DOHH2 (cell line): Measurements from ENCODE around the gene TNFRSF21.
"Not testable (repeated sequence)": the region's sequence is repeated elsewhere in the genome, so short reads cannot be mapped to it uniquely, and the experiment has no call there.

Source experiments
- H3F3A ChIP-seq: fragments of 200-600 bp; sonication (generic), shearing (Covaris generic); 2 replicates; pipeline ENCODE4 v1.6.0; 2016; ENCODE audit warnings: antibody characterized with exemption, mild to moderate bottlenecking; ENCODE audit not compliant: control insufficient read depth, insufficient read depth
- H3K27ac ChIP-seq: fragments of 200-600 bp; sonication (generic); 2 replicates; pipeline ENCODE4 v1.5.1; 2014; ENCODE audit warnings: low read depth, mild to moderate bottlenecking, low read length, moderate library complexity
- H3K27me3 ChIP-seq: fragments of 200-600 bp; sonication (generic); 2 replicates; pipeline ENCODE4 v1.6.1; 2014; ENCODE audit warnings: mild to moderate bottlenecking, low read length, mixed read lengths; ENCODE audit not compliant: control insufficient read depth
- H3K36me3 ChIP-seq: fragments of 200-600 bp; sonication (generic); 2 replicates; pipeline ENCODE4 v1.6.1; 2014; ENCODE audit warnings: mild to moderate bottlenecking, low read length, moderate library complexity, mixed read lengths; ENCODE audit not compliant: control insufficient read depth
- H3K4me1 ChIP-seq: fragments of 200-600 bp; sonication (generic); 2 replicates; pipeline ENCODE4 v1.6.1; 2014; ENCODE audit warnings: mild to moderate bottlenecking, low read length, mixed read lengths; ENCODE audit not compliant: control insufficient read depth
- H3K4me2 ChIP-seq: fragments of 200-600 bp; sonication (generic); 2 replicates; pipeline ENCODE4 v1.6.0; 2014; ENCODE audit warnings: mild to moderate bottlenecking, low read length, moderate library complexity
- H3K4me3 ChIP-seq: fragments of 200-600 bp; sonication (generic); 2 replicates; pipeline ENCODE4 v1.5.1; 2014; ENCODE audit warnings: mild to moderate bottlenecking, low read length, mixed read lengths
- H3K79me2 ChIP-seq: fragments of 200-600 bp; sonication (generic); 2 replicates; pipeline ENCODE4 v1.6.1; 2014; ENCODE audit warnings: mild to moderate bottlenecking, low read length, mixed read lengths; ENCODE audit not compliant: control insufficient read depth
- H3K9me2 ChIP-seq: fragments of 200-600 bp; sonication (generic); replicated peaks from 2 replicates; pipeline ENCODE4 v1.6.1; 2014; ENCODE audit warnings: mild to moderate bottlenecking, low read length, mixed read lengths; ENCODE audit not compliant: control insufficient read depth
- H3K9me3 ChIP-seq: fragments of 200-600 bp; sonication (generic); 2 replicates; pipeline ENCODE4 v1.6.1; 2014; ENCODE audit warnings: antibody characterized with exemption, low read length, mixed read lengths; ENCODE audit not compliant: control insufficient read depth, insufficient read depth
- H4K20me1 ChIP-seq: fragments of 200-600 bp; sonication (generic); 2 replicates; pipeline ENCODE4 v1.6.0; 2014; ENCODE audit warnings: low read depth, mild to moderate bottlenecking, antibody characterized with exemption, low read length, moderate library complexity; ENCODE audit not compliant: control insufficient read depth, insufficient read depth
- EZH2phosphoT487 ChIP-seq: fragments of 200-600 bp; sonication (generic); IDR thresholded peaks from 2 replicates; pipeline ENCODE4 v1.6.1; 2017; ENCODE audit warnings: borderline replicate concordance, mild to moderate bottlenecking, antibody characterized with exemption, low read length, moderate library complexity, mixed read lengths
- TF ChIP-seq, protein P1 (sequence below): fragments of 200-600 bp; sonication (generic); IDR thresholded peaks from one replicate; pipeline ENCODE4 v1.5.1; 2014; ENCODE audit warnings: antibody characterized with exemption, mild to moderate bottlenecking, low read depth, low read length; ENCODE audit not compliant: poor library complexity, severe bottlenecking

Gene TNFRSF21

DNA sequence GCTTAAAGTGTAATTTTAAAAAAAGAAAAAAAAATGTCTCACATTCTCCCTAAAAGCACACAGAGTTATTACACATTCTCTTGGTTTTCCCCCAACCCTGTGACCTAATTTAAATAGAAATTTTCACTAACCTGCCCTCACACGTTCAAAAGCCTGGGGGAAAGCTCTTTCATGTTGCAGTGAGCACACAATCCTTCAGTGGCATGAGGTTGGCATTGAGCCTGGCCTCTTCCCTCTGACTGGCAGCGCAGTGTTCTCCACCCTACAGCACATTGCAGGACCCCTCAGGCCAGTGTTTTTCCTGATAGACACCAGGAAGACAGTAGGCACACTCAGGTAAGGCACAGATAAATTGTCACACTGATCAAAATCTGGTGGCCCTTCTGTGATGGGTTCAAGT lies 34.1 kb downstream of the TNFRSF21 start:
- H3K9me2 ChIP-seq = no peaks in the 10 kb centered on the region
- no peak overlapping the region for H3K4me3 ChIP-seq
- H3K9me3 ChIP-seq = no peaks in the 10 kb centered on the region
- no peaks in the 10 kb centered on the region for H3F3A ChIP-seq
- no peaks in the 10 kb centered on the region for H3K27me3 ChIP-seq
- H4K20me1 ChIP-seq = no peaks in the 10 kb centered on the region
- no peak overlapping the region for H3K27ac ChIP-seq
- H3K4me2 ChIP-seq = no peak overlapping the region
- peaks cover 3% of the 10 kb centered on the region; the same call in 1 of the 2 replicates for H3K4me1 ChIP-seq
- H3K36me3 ChIP-seq = no peaks in the 10 kb centered on the region
- no peaks in the 10 kb centered on the region for H3K79me2 ChIP-seq
- no peak for TF ChIP-seq EZH2phosphoT487
- TF ChIP-seq, protein P1, sequence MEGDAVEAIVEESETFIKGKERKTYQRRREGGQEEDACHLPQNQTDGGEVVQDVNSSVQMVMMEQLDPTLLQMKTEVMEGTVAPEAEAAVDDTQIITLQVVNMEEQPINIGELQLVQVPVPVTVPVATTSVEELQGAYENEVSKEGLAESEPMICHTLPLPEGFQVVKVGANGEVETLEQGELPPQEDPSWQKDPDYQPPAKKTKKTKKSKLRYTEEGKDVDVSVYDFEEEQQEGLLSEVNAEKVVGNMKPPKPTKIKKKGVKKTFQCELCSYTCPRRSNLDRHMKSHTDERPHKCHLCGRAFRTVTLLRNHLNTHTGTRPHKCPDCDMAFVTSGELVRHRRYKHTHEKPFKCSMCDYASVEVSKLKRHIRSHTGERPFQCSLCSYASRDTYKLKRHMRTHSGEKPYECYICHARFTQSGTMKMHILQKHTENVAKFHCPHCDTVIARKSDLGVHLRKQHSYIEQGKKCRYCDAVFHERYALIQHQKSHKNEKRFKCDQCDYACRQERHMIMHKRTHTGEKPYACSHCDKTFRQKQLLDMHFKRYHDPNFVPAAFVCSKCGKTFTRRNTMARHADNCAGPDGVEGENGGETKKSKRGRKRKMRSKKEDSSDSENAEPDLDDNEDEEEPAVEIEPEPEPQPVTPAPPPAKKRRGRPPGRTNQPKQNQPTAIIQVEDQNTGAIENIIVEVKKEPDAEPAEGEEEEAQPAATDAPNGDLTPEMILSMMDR = no peak

DNA sequence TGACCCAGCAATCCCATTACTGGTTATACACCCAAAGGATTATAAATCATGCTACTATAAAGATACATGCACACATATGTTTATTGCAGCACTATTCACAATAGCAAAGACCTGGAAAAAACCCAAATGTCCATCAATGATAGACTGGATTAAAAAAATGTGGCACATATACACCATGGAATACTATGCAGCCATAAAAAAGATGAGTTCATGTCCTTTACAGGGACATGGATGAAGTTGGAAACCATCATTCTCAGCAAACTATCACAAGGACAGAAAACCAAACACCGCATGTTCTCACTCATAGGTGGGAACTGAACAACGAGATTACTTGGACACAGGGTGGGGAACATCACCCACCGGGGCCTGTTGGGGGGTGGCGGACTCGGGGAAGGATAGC lies 34.6 kb downstream of the TNFRSF21 start:
- H3K4me2 ChIP-seq, H3K4me3 ChIP-seq, H4K20me1 ChIP-seq, H3K36me3 ChIP-seq, H3K79me2 ChIP-seq, H3K27ac ChIP-seq, H3K9me2 ChIP-seq, H3K27me3 ChIP-seq, H3K9me3 ChIP-seq, H3F3A ChIP-seq, H3K4me1 ChIP-seq: not testable (repeated sequence)

- H3K4me1 ChIP-seq = peaks cover 10% of the 10 kb centered on the region
- H3K9me3 ChIP-seq = no peaks in the 10 kb centered on the region
- no peaks in the 10 kb centered on the region for H4K20me1 ChIP-seq
- no peak overlapping the region for H3K4me2 ChIP-seq
- no peak overlapping the region for H3K27ac ChIP-seq
- no peaks in the 10 kb centered on the region for H3K79me2 ChIP-seq
- H3K4me3 ChIP-seq = no peak overlapping the region
- H3K36me3 ChIP-seq = no peaks in the 10 kb centered on the region
- TF ChIP-seq, protein P1 = no peak
- TF ChIP-seq EZH2phosphoT487 = no peak
- H3F3A ChIP-seq = no peaks in the 10 kb centered on the region
- no peaks in the 10 kb centered on the region for H3K27me3 ChIP-seq
- H3K9me2 ChIP-seq = no peaks in the 10 kb centered on the region
These were observed 41.0 kb downstream of the TNFRSF21 start for GRCh38 chr6:47268572-47269187.

DNA sequence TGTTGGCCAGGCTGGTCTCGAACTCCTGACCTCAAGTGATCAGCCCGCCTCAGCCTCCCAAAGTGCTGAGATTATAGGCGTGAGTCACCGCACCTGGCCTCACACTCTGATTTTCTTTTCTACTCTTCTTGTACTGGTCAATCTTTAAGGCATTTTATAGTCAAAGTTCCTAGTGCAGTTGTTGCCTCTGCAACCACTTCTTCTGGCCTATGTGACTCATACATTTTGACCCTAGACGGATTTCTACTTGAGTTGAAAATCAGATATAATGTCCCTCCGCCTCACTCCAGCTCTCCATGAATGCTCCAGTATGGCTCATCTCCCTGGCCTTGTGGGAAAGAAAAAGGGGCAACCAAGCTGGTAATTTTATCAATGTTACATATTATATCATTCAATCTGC lies 42.4 kb downstream of the TNFRSF21 start:
- Histone ChIP-seq H3K36me3 (no peaks in the 10 kb centered on the region), H3F3A (no peaks in the 10 kb centered on the region)

More for the DNA sequence above, 42.4 kb downstream of the TNFRSF21 start:
- TF ChIP-seq, protein P1 = no peak
- no peak for TF ChIP-seq EZH2phosphoT487
- Histone ChIP-seq H3K27ac (no peak overlapping the region), H3K9me3 (no peaks in the 10 kb centered on the region), H4K20me1 (no peaks in the 10 kb centered on the region), H3K27me3 (no peaks in the 10 kb centered on the region), H3K4me1 (peaks cover 10% of the 10 kb centered on the region), H3K4me3 (no peak overlapping the region), H3K79me2 (no peaks in the 10 kb centered on the region), H3K9me2 (no peaks in the 10 kb centered on the region), H3K4me2 (no peak overlapping the region)
